HEK293 (cell line): Measurements from ENCODE around the gene ADAMTSL3.

ENCODE experiments used
- SP2 ChIP-seq: fragments of 450-650 bp; formaldehyde crosslinking; IDR thresholded peaks from 2 replicates; pipeline ENCODE4 v1.5.1; 2016; ENCODE audit warnings: missing biosample characterization, missing genetic modification characterization
- TRIM28 ChIP-seq: IDR thresholded peaks from 2 replicates; pipeline ENCODE4 v1.6.1; 2011; ENCODE audit warnings: low read length, control low read depth, borderline replicate concordance
- ZBTB17 ChIP-seq: fragments of 450-650 bp; formaldehyde crosslinking; IDR thresholded peaks from 2 replicates; pipeline ENCODE4 v1.5.1; 2016; ENCODE audit warnings: missing biosample characterization, missing genetic modification characterization
- ZNF677 ChIP-seq: fragments of 450-650 bp; IDR thresholded peaks from 2 replicates; pipeline ENCODE4 v1.5.0; 2018; ENCODE audit warnings: missing biosample characterization, mild to moderate bottlenecking, missing genetic modification characterization, moderate library complexity

DNA sequence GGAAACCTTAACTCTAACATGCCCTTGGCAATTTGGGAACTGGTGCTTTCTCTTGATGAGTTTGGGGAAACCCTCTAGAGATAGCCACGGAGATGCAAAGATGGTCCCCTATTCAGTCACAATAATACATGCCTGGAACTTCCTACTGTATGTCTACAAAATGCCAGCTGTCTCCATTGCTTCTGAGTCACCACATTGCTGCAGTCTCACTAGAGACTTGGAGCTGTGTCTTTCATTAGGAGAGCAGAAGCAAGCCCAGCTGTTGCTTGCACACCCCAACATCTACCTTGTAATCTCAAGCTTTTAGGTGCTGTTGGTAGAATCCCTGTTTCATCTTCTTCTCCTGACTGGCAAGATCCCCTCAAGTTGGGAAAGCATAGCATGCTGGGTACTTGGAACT lies 261.0 kb downstream of the ADAMTSL3 start:
- TF ChIP-seq TRIM28 = no peak
- no peak for TF ChIP-seq ZNF677 (tag by site-specific recombination)
- TF ChIP-seq ZBTB17 = no peak
- no peak for TF ChIP-seq SP2 (tag by site-specific recombination)
